K562 (cell line): ENCODE measurements around the gene SREBF1. TPM values are rescaled to one million over a fixed set of nuclear protein-coding genes. Genes with fewer than 3 reads are reported as not detected.

Experiments used
- ATAC-seq: fragments of 200-7000 bp; cut with Tn5 transposase; 3 replicates; pipeline ENCODE4 v1.9.1; 2020; ENCODE audit warnings: moderate library complexity
- BruUV-seq: library from RNA; stranded (reverse); fragments of 400-500 nt; replicated peaks from 2 replicates; lab custom pipeline; 2021; lab: Mats Ljungman, UMichigan
- CTCF ChIA-PET: fragments of 300-600 bp; formaldehyde crosslinking; extraction: SDS; loops from one replicate; lab custom pipeline; 2021; ENCODE audit warnings: low intra/inter-chr PET ratio; lab: Yijun Ruan, JAX
- POLR2A ChIA-PET: fragments of 300-600, 350-650 bp; sonication (Branson Sonifier 250); formaldehyde crosslinking; extraction: SDS; loops from one replicate; lab custom pipeline; 2021; ENCODE audit warnings: antibody characterized with exemption, inconsistent platforms; lab: Yijun Ruan, JAX
- DNase-seq, 4 experiments: peaks; one replicate each; pipeline versions ENCODE4 v3.0.0 to v3.0.0-alpha.2; 2011 to 2018; ENCODE audit warnings: low spot score in 3 of 4, mixed read lengths in 3 of 4; ENCODE audit errors: extremely low read depth in 1 of 4
- FAIRE-seq: peaks from 2 replicates; lab custom pipeline; 2011; peaks lifted over from hg19 to GRCh38; lab: Jason Lieb, UNC
- H2AFZ ChIP-seq: 2 replicates; pipeline ENCODE4 v1.6.0; 2011; ENCODE audit warnings: low read depth, low read length, control low read depth, inconsistent platforms
- H3K27ac ChIP-seq: fragments of 200-600 bp; 3 replicates; pipeline ENCODE4 v1.8.0; 2011; ENCODE audit warnings: low read depth, mild to moderate bottlenecking, control low read depth, inconsistent platforms, low read length, moderate library complexity, mixed read lengths; ENCODE audit errors: extremely low read depth
- H3K27me3 ChIP-seq, 2 experiments: fragments of 300-600 bp in 1 of 2; 2 replicates in 1 of 2; 3 replicates in 1 of 2; pipeline versions ENCODE4 v1.6.0 to v1.8.0; 2011; ENCODE audit warnings: inconsistent platforms in 2 of 2, low read length in 2 of 2, mild to moderate bottlenecking in 1 of 2, mixed read lengths in 1 of 2, moderate library complexity in 1 of 2; ENCODE audit not compliant: control insufficient read depth in 2 of 2, insufficient read depth in 2 of 2
- H3K36me3 ChIP-seq: fragments of 300-600 bp; 3 replicates; pipeline ENCODE4 v1.8.0; 2011; ENCODE audit warnings: mild to moderate bottlenecking, low read length, inconsistent platforms; ENCODE audit not compliant: control insufficient read depth, insufficient read depth
- H3K4me1 ChIP-seq, 2 experiments: fragments of 200-600 bp in 1 of 2; replicated peaks in 1 of 2; 2 replicates in 1 of 2; 3 replicates in 1 of 2; pipeline versions ENCODE4 v1.5.1 to v1.8.0; 2011; ENCODE audit warnings: inconsistent platforms in 2 of 2, low read length in 2 of 2, mild to moderate bottlenecking in 1 of 2, mixed read lengths in 1 of 2, moderate library complexity in 1 of 2; ENCODE audit not compliant: control insufficient read depth in 2 of 2, insufficient read depth in 2 of 2
- H3K4me2 ChIP-seq: 2 replicates; pipeline ENCODE4 v1.6.1; 2011; ENCODE audit warnings: low read length, control low read depth, inconsistent platforms, mixed read lengths; ENCODE audit not compliant: insufficient read depth
- H3K4me3 ChIP-seq: fragments of 200-600 bp; sonication (generic), shearing (Covaris generic); 2 replicates; pipeline ENCODE4 v1.5.1; 2016; ENCODE audit warnings: control low read depth, inconsistent platforms
- H3K79me2 ChIP-seq: fragments of 200-600 bp; 3 replicates; pipeline ENCODE4 v1.8.0; 2011; ENCODE audit warnings: low read length, inconsistent platforms; ENCODE audit not compliant: control insufficient read depth, insufficient read depth
- H3K9ac ChIP-seq, 2 experiments: 2 replicates each; pipeline versions ENCODE4 v1.6.0 to v1.6.1; 2011; ENCODE audit warnings: low read depth in 2 of 2, low read length in 2 of 2, control low read depth in 1 of 2, inconsistent platforms in 1 of 2, mild to moderate bottlenecking in 1 of 2, mixed read lengths in 1 of 2; ENCODE audit not compliant: insufficient read depth in 1 of 2
- H3K9me1 ChIP-seq: one replicate; pipeline ENCODE4 v1.6.0; 2011; ENCODE audit warnings: inconsistent platforms, mild to moderate bottlenecking, low read length, moderate library complexity; ENCODE audit not compliant: control insufficient read depth, insufficient read depth
- H3K9me3 ChIP-seq: replicated peaks from 2 replicates; pipeline ENCODE4 v1.5.1; 2011; ENCODE audit warnings: low read depth, low read length, inconsistent platforms; ENCODE audit not compliant: control insufficient read depth, insufficient read depth
- H4K20me1 ChIP-seq: replicated peaks from 2 replicates; pipeline ENCODE4 v1.6.1; 2011; ENCODE audit warnings: low read length, inconsistent platforms, mixed read lengths; ENCODE audit not compliant: control insufficient read depth, insufficient read depth
- MEF2D ChIP-seq: conservative IDR thresholded peaks from 2 replicates; pipeline ENCODE4 v1.6.1; 2016; ENCODE audit warnings: low read depth, missing genetic modification characterization, missing compliant biosample characterization
- ZC3H4 ChIP-seq: sonication (generic); formaldehyde crosslinking; IDR thresholded peaks from 2 replicates; pipeline ENCODE4 v1.9.0; 2021; ENCODE audit warnings: missing genetic modification reagents, borderline replicate concordance
- ZNF239 ChIP-seq: fragments of 250-450 bp; sonication (Bioruptor Pico); IDR thresholded peaks from 2 replicates; pipeline ENCODE4 v1.4.0; 2020; ENCODE audit warnings: mild to moderate bottlenecking
- ZNF24 ChIP-seq: fragments of 450-650 bp; IDR thresholded peaks from 2 replicates; pipeline ENCODE4 v1.6.1; 2016
- ZNF780A ChIP-seq: fragments of 250-450 bp; sonication (Bioruptor Pico); IDR thresholded peaks from 2 replicates; pipeline ENCODE4 v1.5.0; 2021; ENCODE audit warnings: mild to moderate bottlenecking
- WGBS: fragments of 100-300 bp; shearing (Covaris generic); methylation state at CpG from one replicate; pipeline ENCODE4 v1.1.6; 2016; ENCODE audit warnings: low coverage, mixed read lengths; ENCODE audit not compliant: insufficient coverage; ENCODE audit errors: missing lambda C conversion rate; 5-methylcytosine and 5-hydroxymethylcytosine counted together
- in situ Hi-C: fragments of 300-500 bp; cut with MboI; formaldehyde crosslinking; loops from 4 replicates; pipeline ENCODE4 v1.15.0; 2018; ENCODE audit warnings: inconsistent platforms, mixed read lengths
- intact Hi-C: fragments of 100-400 bp; cut with micrococcal nuclease; formaldehyde crosslinking; loops from 2 replicates; pipeline ENCODE4 v1.14.2; 2022
- polyA plus RNA-seq, 8 experiments: library from polyadenylated mRNA; depleted of rRNA in 4 of 8; stranded (reverse) in 5 of 8; unstranded in 3 of 8; fragments of >200 nt; fragmentation: Nextera tagmentation in 2 of 8; fragmentation: Illumina TruSeq in 1 of 8; extraction: Ambion mirVana in 2 of 8; extraction: Trizol in 1 of 8; gene quantifications; 2 replicates each; pipeline versions ENCODE4 v1.2.1 to v1.2.3, GENCODE V29; 2011 to 2014; ENCODE audit warnings: inconsistent platforms in 1 of 8, missing spikeins in 1 of 8
- total RNA-seq, 7 experiments: library from RNA; depleted of rRNA in 6 of 7; stranded (reverse); fragments of >200 nt in 6 of 7; fragmentation: Illumina TruSeq in 2 of 7; extraction: Trizol in 2 of 7; gene quantifications; 2 replicates each; pipeline versions ENCODE4 v1.2.1 to v1.2.3, GENCODE V29; 2011 to 2021; ENCODE audit warnings: low replicate concordance in 1 of 7
- TF ChIP-seq, protein P1 (sequence below): sonication (generic); formaldehyde crosslinking; IDR thresholded peaks from 2 replicates; pipeline ENCODE4 v1.8.1; 2022; ENCODE audit warnings: missing genetic modification reagents
- TF ChIP-seq, protein P2 (sequence below): fragments of 450-650 bp; IDR thresholded peaks from one replicate; pipeline ENCODE4 v1.6.1; 2018; ENCODE audit warnings: mild to moderate bottlenecking, moderate library complexity; ENCODE audit not compliant: partially characterized antibody

The SREBF1 gene
- total and polyA plus RNA-seq, 9 of the 15 experiments (the other 6 are each of a cell fraction or from before 2014, with no cell fraction given) = 1.6 to 169 (median 69.4) TPM

DNA sequence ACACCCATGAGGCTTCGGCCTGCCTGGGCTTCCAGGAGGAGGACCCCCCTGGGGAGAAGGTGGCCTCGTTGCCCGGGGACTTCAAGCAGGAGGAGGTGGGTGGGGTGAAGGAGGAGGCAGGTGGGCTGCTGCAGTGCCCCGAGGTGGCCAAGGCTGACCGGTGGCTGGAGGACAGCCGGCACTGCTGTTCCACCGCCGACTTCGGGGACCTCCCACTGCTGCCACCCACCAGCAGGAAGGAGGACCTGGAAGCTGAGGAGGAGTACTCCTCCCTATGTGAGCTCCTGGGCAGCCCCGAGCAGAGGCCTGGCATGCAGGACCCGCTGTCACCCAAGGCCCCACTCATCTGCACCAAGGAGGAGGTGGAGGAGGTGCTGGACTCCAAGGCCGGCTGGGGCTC, 41.5 kb downstream of the SREBF1 start:
- intact Hi-C loops = no loop called here
- in situ Hi-C loops = no loop called here
- 100% methylated on average over 1 of the region's 12 CpGs for WGBS
- Histone ChIP-seq H3K27me3 (no peaks in the 10 kb centered on the region), H3K9me1 (no peaks in the 10 kb centered on the region), H3K9ac (no peak overlapping the region), H2AFZ (no peak overlapping the region), H3K79me2 (no peaks in the 10 kb centered on the region), H3K27ac (no peak overlapping the region), H3K9me3 (no peaks in the 10 kb centered on the region), H3K4me3 (no peak overlapping the region), H3K4me2 (no peak overlapping the region), H4K20me1 (no peaks in the 10 kb centered on the region), H3K36me3 (peaks cover 20% of the 10 kb centered on the region; the same call in 2 of the 3 replicates), H3K4me1 (peaks cover 0 to 52% of the 10 kb centered on the region in 2 experiments; a peak in 2 of 5 replicates)
- ChIA-PET CTCF (no interaction called here), POLR2A (no interaction called here)
- no TSS peak for BruUV-seq
- TF ChIP-seq ZNF24 (no peak), ZC3H4 (CRISPR knock-in tag) (no peak), MEF2D (tag) (no peak), ZNF239 (no peak), ZNF780A (no peak)
- TF ChIP-seq, protein P1, sequence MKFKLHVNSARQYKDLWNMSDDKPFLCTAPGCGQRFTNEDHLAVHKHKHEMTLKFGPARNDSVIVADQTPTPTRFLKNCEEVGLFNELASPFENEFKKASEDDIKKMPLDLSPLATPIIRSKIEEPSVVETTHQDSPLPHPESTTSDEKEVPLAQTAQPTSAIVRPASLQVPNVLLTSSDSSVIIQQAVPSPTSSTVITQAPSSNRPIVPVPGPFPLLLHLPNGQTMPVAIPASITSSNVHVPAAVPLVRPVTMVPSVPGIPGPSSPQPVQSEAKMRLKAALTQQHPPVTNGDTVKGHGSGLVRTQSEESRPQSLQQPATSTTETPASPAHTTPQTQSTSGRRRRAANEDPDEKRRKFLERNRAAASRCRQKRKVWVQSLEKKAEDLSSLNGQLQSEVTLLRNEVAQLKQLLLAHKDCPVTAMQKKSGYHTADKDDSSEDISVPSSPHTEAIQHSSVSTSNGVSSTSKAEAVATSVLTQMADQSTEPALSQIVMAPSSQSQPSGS (CRISPR knock-in tag) = no peak
- TF ChIP-seq, protein P2, sequence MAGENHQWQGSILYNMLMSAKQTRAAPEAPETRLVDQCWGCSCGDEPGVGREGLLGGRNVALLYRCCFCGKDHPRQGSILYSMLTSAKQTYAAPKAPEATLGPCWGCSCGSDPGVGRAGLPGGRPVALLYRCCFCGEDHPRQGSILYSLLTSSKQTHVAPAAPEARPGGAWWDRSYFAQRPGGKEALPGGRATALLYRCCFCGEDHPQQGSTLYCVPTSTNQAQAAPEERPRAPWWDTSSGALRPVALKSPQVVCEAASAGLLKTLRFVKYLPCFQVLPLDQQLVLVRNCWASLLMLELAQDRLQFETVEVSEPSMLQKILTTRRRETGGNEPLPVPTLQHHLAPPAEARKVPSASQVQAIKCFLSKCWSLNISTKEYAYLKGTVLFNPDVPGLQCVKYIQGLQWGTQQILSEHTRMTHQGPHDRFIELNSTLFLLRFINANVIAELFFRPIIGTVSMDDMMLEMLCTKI = no peak
- FAIRE-seq (no peak), ATAC-seq (no peak), DNase-seq (no peak)
